MM.1S (cell line): ENCODE results near the gene ALDH1A2.

ENCODE experiments used
- DNase-seq: peaks from one replicate; pipeline ENCODE4 v3.0.0-alpha.2; 2015
- H2AFZ ChIP-seq: fragments of 300-600 bp; sonication (generic); 2 replicates; pipeline ENCODE4 v1.6.0; 2016; ENCODE audit warnings: antibody characterized with exemption, low read length
- H3F3A ChIP-seq: fragments of 300-600 bp; sonication (generic); 2 replicates; pipeline ENCODE4 v1.6.1; 2016; ENCODE audit warnings: mild to moderate bottlenecking, antibody characterized with exemption, low read length, moderate library complexity, mixed read lengths; ENCODE audit not compliant: insufficient read depth
- H3K27ac ChIP-seq: fragments of 300-600 bp; sonication (generic); 2 replicates; pipeline ENCODE4 v1.5.1; 2016; ENCODE audit warnings: mild to moderate bottlenecking, low read length
- H3K27me3 ChIP-seq: fragments of 300-600 bp; sonication (generic); replicated peaks from 2 replicates; pipeline ENCODE4 v1.6.0; 2016; ENCODE audit warnings: low read length; ENCODE audit not compliant: insufficient read depth
- H3K36me3 ChIP-seq: fragments of 300-600 bp; sonication (generic); replicated peaks from 2 replicates; pipeline ENCODE4 v1.6.1; 2016; ENCODE audit warnings: mild to moderate bottlenecking, low read length, mixed read lengths; ENCODE audit not compliant: insufficient read depth
- H3K4me1 ChIP-seq: fragments of 300-600 bp; sonication (generic); 2 replicates; pipeline ENCODE4 v1.6.1; 2016; ENCODE audit warnings: low read length, mixed read lengths
- H3K4me2 ChIP-seq: fragments of 300-600 bp; sonication (generic); 2 replicates; pipeline ENCODE4 v1.6.0; 2016; ENCODE audit warnings: low read depth, low read length
- H3K4me3 ChIP-seq: fragments of 300-600 bp; sonication (generic); 2 replicates; pipeline ENCODE4 v1.5.1; 2016; ENCODE audit warnings: low read length, mixed read lengths
- H3K79me2 ChIP-seq: fragments of 300-600 bp; sonication (generic); 2 replicates; pipeline ENCODE4 v1.6.1; 2016; ENCODE audit warnings: mixed run types, low read length, mixed read lengths
- H3K9ac ChIP-seq: fragments of 300-600 bp; sonication (generic); 2 replicates; pipeline ENCODE4 v1.6.1; 2016; ENCODE audit warnings: low read length, mixed read lengths
- H3K9me2 ChIP-seq: fragments of 300-600 bp; sonication (generic); replicated peaks from 2 replicates; pipeline ENCODE4 v1.6.1; 2016; ENCODE audit warnings: mild to moderate bottlenecking, low read length, mixed read lengths; ENCODE audit not compliant: insufficient read depth
- H3K9me3 ChIP-seq: fragments of 300-600 bp; sonication (generic); replicated peaks from 2 replicates; pipeline ENCODE4 v1.6.1; 2016; ENCODE audit warnings: mild to moderate bottlenecking, low read length, mixed read lengths; ENCODE audit not compliant: insufficient read depth
- H4K20me1 ChIP-seq: fragments of 300-600 bp; sonication (generic); 2 replicates; pipeline ENCODE4 v1.6.1; 2016; ENCODE audit warnings: mild to moderate bottlenecking, low read length, moderate library complexity, mixed read lengths; ENCODE audit not compliant: insufficient read depth
- CTCF ChIP-seq: fragments of 300-600 bp; sonication (generic); IDR thresholded peaks from 2 replicates; pipeline ENCODE4 v1.5.1; 2016; ENCODE audit warnings: antibody characterized with exemption, low read length, mixed read lengths
- EZH2 ChIP-seq: fragments of 300-600 bp; sonication (generic); optimal IDR thresholded peaks from 2 replicates; pipeline ENCODE3; 2017; ENCODE audit warnings: low read depth, mild to moderate bottlenecking, antibody characterized with exemption, low read length, mixed read lengths
- EZH2phosphoT487 ChIP-seq: fragments of 300-600 bp; sonication (generic); IDR thresholded peaks from 2 replicates; pipeline ENCODE4 v1.6.1; 2018; ENCODE audit warnings: antibody characterized with exemption, low read length

Gene ALDH1A2

GRCh38 chr15:58108117-58108516 lies 42.6 kb upstream of the ALDH1A2 start:
- Histone ChIP-seq H3K9me2 (no peaks in the 10 kb centered on the region), H3K4me1 (no peaks in the 10 kb centered on the region), H3K9me3 (no peaks in the 10 kb centered on the region), H4K20me1 (no peaks in the 10 kb centered on the region), H3K9ac (no peak overlapping the region), H2AFZ (no peak overlapping the region), H3K79me2 (no peaks in the 10 kb centered on the region), H3F3A (no peaks in the 10 kb centered on the region), H3K4me2 (no peak overlapping the region), H3K36me3 (no peaks in the 10 kb centered on the region), H3K27ac (no peak overlapping the region), H3K4me3 (no peak overlapping the region), H3K27me3 (no peaks in the 10 kb centered on the region)
- no peak for DNase-seq
- no peak for TF ChIP-seq CTCF
- no peak for TF ChIP-seq EZH2phosphoT487
- TF ChIP-seq EZH2: no peak

- H3K9me2 ChIP-seq: no peaks in the 10 kb centered on the region
- TF ChIP-seq EZH2phosphoT487 (no peak), CTCF (no peak), EZH2 (no peak)
- H3K36me3 ChIP-seq: no peaks in the 10 kb centered on the region
- no peaks in the 10 kb centered on the region for H4K20me1 ChIP-seq
- H3K4me2 ChIP-seq: no peak overlapping the region
- H3K27me3 ChIP-seq: no peaks in the 10 kb centered on the region
- no peaks in the 10 kb centered on the region for H3K4me1 ChIP-seq
- no peaks in the 10 kb centered on the region for H3K9me3 ChIP-seq
- H3K27ac ChIP-seq: no peak overlapping the region
- DNase-seq: no peak
- no peak overlapping the region for H3K9ac ChIP-seq
- no peaks in the 10 kb centered on the region for H3K79me2 ChIP-seq
- H3F3A ChIP-seq: no peaks in the 10 kb centered on the region
- no peak overlapping the region for H2AFZ ChIP-seq
- no peak overlapping the region for H3K4me3 ChIP-seq
These were observed 38.0 kb upstream of the ALDH1A2 start for GRCh38 chr15:58103482-58103881.

- H3K27me3 ChIP-seq: no peaks in the 10 kb centered on the region
- no peaks in the 10 kb centered on the region for H4K20me1 ChIP-seq
- no peak for DNase-seq
- no peak overlapping the region for H2AFZ ChIP-seq
- H3K4me3 ChIP-seq: no peak overlapping the region
- H3K4me1 ChIP-seq: no peaks in the 10 kb centered on the region
- no peak overlapping the region for H3K27ac ChIP-seq
- H3K4me2 ChIP-seq: no peak overlapping the region
- no peaks in the 10 kb centered on the region for H3K9me3 ChIP-seq
- no peaks in the 10 kb centered on the region for H3K79me2 ChIP-seq
- TF ChIP-seq EZH2 (no peak), CTCF (no peak), EZH2phosphoT487 (no peak)
- H3F3A ChIP-seq: no peaks in the 10 kb centered on the region
- no peaks in the 10 kb centered on the region for H3K36me3 ChIP-seq
- H3K9me2 ChIP-seq: no peaks in the 10 kb centered on the region
- no peak overlapping the region for H3K9ac ChIP-seq
These were observed 31.1 kb upstream of the ALDH1A2 start for GRCh38 chr15:58096529-58097084.
